GM12878 (cell line): Measurements from ENCODE around the gene MACROD2. TPM values are rescaled to one million over a fixed set of nuclear protein-coding genes. Genes with fewer than 3 reads are reported as not detected.

Source experiments
- ASH2L ChIP-seq: fragments of 300-600, 200-600 bp; sonication (generic); IDR thresholded peaks from 2 replicates; pipeline ENCODE4 v1.6.1; 2017; ENCODE audit warnings: low read depth, mild to moderate bottlenecking, borderline replicate concordance
- ATF3 ChIP-seq: IDR thresholded peaks from 2 replicates; pipeline ENCODE4 v1.6.1; 2011; ENCODE audit warnings: low read depth, mild to moderate bottlenecking, low read length, moderate library complexity, borderline replicate concordance; ENCODE audit errors: extremely low read depth
- BCL11A ChIP-seq: IDR thresholded peaks from 2 replicates; pipeline ENCODE4 v1.6.1; 2011; ENCODE audit warnings: low read depth, low read length
- CHD1 ChIP-seq: IDR thresholded peaks from 2 replicates; pipeline ENCODE4 v1.6.1; 2012; ENCODE audit warnings: low read depth, low read length, improper control_type of control experiment
- CHD4 ChIP-seq: fragments of 200-600 bp; sonication (generic); IDR thresholded peaks from 2 replicates; pipeline ENCODE4 v1.6.1; 2016; ENCODE audit warnings: mild to moderate bottlenecking
- ETV6 ChIP-seq, 2 experiments: fragments of 450-650 bp in 1 of 2; IDR thresholded peaks in 1 of 2; conservative IDR thresholded peaks in 1 of 2; 2 replicates each; pipeline ENCODE4 v1.6.1; 2014; ENCODE audit warnings: antibody characterized with exemption in 1 of 2, borderline replicate concordance in 1 of 2, low read depth in 1 of 2, mild to moderate bottlenecking in 1 of 2, moderate library complexity in 1 of 2
- GATAD2B ChIP-seq: fragments of 450-650 bp; conservative IDR thresholded peaks from 2 replicates; pipeline ENCODE4 v1.6.1; 2017; ENCODE audit warnings: low read depth, mild to moderate bottlenecking, moderate library complexity
- HDGF ChIP-seq: fragments of 450-650 bp; IDR thresholded peaks from 2 replicates; pipeline ENCODE4 v1.6.1; 2016; ENCODE audit warnings: antibody characterized with exemption
- IRF4 ChIP-seq: IDR thresholded peaks from 2 replicates; pipeline ENCODE4 v1.6.1; 2011; ENCODE audit warnings: low read depth, low read length
- IRF5 ChIP-seq: fragments of 450-650 bp; IDR thresholded peaks from 2 replicates; pipeline ENCODE4 v1.6.1; 2017; ENCODE audit warnings: borderline replicate concordance
- MTA3 ChIP-seq: IDR thresholded peaks from 2 replicates; pipeline ENCODE4 v1.6.1; 2012; ENCODE audit warnings: low read length, inconsistent platforms, borderline replicate concordance
- MYC ChIP-seq: IDR thresholded peaks from 2 replicates; pipeline ENCODE4 v1.6.1; 2011; ENCODE audit warnings: mild to moderate bottlenecking, low read length, moderate library complexity, inconsistent platforms; ENCODE audit not compliant: insufficient read depth, insufficient replicate concordance, insufficient read length, severe bottlenecking
- NR2F1 ChIP-seq: fragments of 450-650 bp; conservative IDR thresholded peaks from 2 replicates; pipeline ENCODE4 v1.6.1; 2017; ENCODE audit warnings: mild to moderate bottlenecking
- PAX8 ChIP-seq: fragments of 450-650 bp; IDR thresholded peaks from 2 replicates; pipeline ENCODE4 v1.6.1; 2017; ENCODE audit warnings: mild to moderate bottlenecking, moderate library complexity
- SIN3A ChIP-seq: IDR thresholded peaks from 2 replicates; pipeline ENCODE4 v1.6.1; 2012; ENCODE audit warnings: low read depth, low read length, improper control_type of control experiment
- SMAD1 ChIP-seq: fragments of 450-650 bp; IDR thresholded peaks from 2 replicates; pipeline ENCODE4 v1.6.1; 2018; ENCODE audit warnings: mild to moderate bottlenecking, low read depth; ENCODE audit not compliant: partially characterized antibody
- SMAD5 ChIP-seq: IDR thresholded peaks from 2 replicates; pipeline ENCODE4 v1.6.1; 2016; ENCODE audit warnings: antibody characterized with exemption, low read depth
- SP1 ChIP-seq: IDR thresholded peaks from one replicate; pipeline ENCODE4 v1.6.1; 2011; ENCODE audit warnings: low read depth, low read length
- SREBF2 ChIP-seq: IDR thresholded peaks from 2 replicates; pipeline ENCODE4 v1.6.1; 2012; ENCODE audit warnings: mild to moderate bottlenecking, low read length
- STAT1 ChIP-seq: fragments of 450-650 bp; conservative IDR thresholded peaks from 2 replicates; pipeline ENCODE4 v1.6.1; 2014; ENCODE audit warnings: antibody characterized with exemption, mild to moderate bottlenecking
- TBL1XR1 ChIP-seq: IDR thresholded peaks from 2 replicates; pipeline ENCODE4 v1.6.1; 2012; ENCODE audit warnings: low read depth, low read length, improper control_type of control experiment
- TCF12 ChIP-seq: IDR thresholded peaks from 2 replicates; pipeline ENCODE4 v1.6.1; 2011; ENCODE audit warnings: low read depth, mild to moderate bottlenecking, low read length
- TCF3 ChIP-seq: IDR thresholded peaks from 2 replicates; pipeline ENCODE4 v1.6.1; 2012; ENCODE audit warnings: low read depth, mild to moderate bottlenecking, low read length, borderline replicate concordance; ENCODE audit not compliant: insufficient read depth
- ZBTB11 ChIP-seq: fragments of 450-650 bp; formaldehyde crosslinking; IDR thresholded peaks from 2 replicates; pipeline ENCODE4 v1.5.0; 2022; ENCODE audit warnings: mild to moderate bottlenecking, missing genetic modification characterization
- polyA plus RNA-seq, 11 experiments: library from polyadenylated mRNA; depleted of rRNA in 4 of 11; unstranded in 6 of 11; stranded (reverse) in 5 of 11; fragments of >200 nt; fragmentation: Nextera tagmentation in 4 of 11; fragmentation: Illumina TruSeq in 1 of 11; extraction: Ambion mirVana in 4 of 11; extraction: Trizol in 1 of 11; gene quantifications; 1 replicate in 1 of 11; 2 replicates in 10 of 11; pipeline versions ENCODE4 v1.2.1 to v1.2.3, GENCODE V29; 2011 to 2016; ENCODE audit warnings: inconsistent platforms in 2 of 11, missing spikeins in 2 of 11, low read depth in 1 of 11
- total RNA-seq, 4 experiments: library from RNA; depleted of rRNA in 3 of 4; stranded (reverse); fragments of >200 nt in 3 of 4; fragmentation: Illumina TruSeq in 1 of 4; extraction: Trizol in 1 of 4; gene quantifications; 2 replicates each; pipeline versions ENCODE4 v1.2.1 to v1.2.3, GENCODE V29; 2013 to 2021
- TF ChIP-seq, protein P1 (sequence below): fragments of 450-650 bp; IDR thresholded peaks from 2 replicates; pipeline ENCODE4 v1.6.1; 2017; ENCODE audit warnings: mild to moderate bottlenecking, moderate library complexity

Gene MACROD2
- total and polyA plus RNA-seq, 10 of the 15 experiments (the other 5 are each of a cell fraction or from before 2014, with no cell fraction given): 1.1 to 21.5 (median 2.2) TPM

- TF ChIP-seq MYC (no peak), ZBTB11 (no peak), HDGF (no peak), BCL11A (peak; percentile 55; the same call in 1 of the 2 replicates), ASH2L (no peak), CHD1 (no peak), STAT1 (no peak), TCF3 (no peak), TCF12 (no peak), TBL1XR1 (peak; percentile 88), ATF3 (no peak), SIN3A (no peak), SREBF2 (no peak), MTA3 (peak; percentile 80), SMAD5 (no peak), NR2F1 (no peak), ETV6 (conservative IDR thresholded peaks at IDR 0.05 in 1 of 2, IDR thresholded peaks at IDR 0.05 in 1 of 2; ENCODE audit: borderline replicate concordance in 1 of 2, low read depth in 1 of 2) (no peak; a peak in 1 of 4 replicates), PAX8 (no peak), IRF4 (no peak), CHD4 (no peak), SP1 (peak; percentile 27), SMAD1 (no peak), IRF5 (no peak), GATAD2B (no peak)
- TF ChIP-seq, protein P1, sequence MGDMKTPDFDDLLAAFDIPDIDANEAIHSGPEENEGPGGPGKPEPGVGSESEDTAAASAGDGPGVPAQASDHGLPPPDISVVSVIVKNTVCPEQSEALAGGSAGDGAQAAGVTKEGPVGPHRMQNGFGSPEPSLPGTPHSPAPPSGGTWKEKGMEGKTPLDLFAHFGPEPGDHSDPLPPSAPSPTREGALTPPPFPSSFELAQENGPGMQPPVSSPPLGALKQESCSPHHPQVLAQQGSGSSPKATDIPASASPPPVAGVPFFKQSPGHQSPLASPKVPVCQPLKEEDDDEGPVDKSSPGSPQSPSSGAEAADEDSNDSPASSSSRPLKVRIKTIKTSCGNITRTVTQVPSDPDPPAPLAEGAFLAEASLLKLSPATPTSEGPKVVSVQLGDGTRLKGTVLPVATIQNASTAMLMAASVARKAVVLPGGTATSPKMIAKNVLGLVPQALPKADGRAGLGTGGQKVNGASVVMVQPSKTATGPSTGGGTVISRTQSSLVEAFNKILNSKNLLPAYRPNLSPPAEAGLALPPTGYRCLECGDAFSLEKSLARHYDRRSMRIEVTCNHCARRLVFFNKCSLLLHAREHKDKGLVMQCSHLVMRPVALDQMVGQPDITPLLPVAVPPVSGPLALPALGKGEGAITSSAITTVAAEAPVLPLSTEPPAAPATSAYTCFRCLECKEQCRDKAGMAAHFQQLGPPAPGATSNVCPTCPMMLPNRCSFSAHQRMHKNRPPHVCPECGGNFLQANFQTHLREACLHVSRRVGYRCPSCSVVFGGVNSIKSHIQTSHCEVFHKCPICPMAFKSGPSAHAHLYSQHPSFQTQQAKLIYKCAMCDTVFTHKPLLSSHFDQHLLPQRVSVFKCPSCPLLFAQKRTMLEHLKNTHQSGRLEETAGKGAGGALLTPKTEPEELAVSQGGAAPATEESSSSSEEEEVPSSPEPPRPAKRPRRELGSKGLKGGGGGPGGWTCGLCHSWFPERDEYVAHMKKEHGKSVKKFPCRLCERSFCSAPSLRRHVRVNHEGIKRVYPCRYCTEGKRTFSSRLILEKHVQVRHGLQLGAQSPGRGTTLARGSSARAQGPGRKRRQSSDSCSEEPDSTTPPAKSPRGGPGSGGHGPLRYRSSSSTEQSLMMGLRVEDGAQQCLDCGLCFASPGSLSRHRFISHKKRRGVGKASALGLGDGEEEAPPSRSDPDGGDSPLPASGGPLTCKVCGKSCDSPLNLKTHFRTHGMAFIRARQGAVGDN: no peak
Observed at GRCh38 chr20:15986690-15987089, 1991.4 kb downstream of the MACROD2 start (continued).
